Type B pancreatic cell (in vitro differentiated cells): ENCODE data around the gene RNF14. TPM values are rescaled to one million over a fixed set of nuclear protein-coding genes. Genes with fewer than 3 reads are reported as not detected.

Experiments used
- DNase-seq: peaks from one replicate; pipeline ENCODE4 v3.0.0; 2021; ENCODE audit warnings: mixed read lengths; ENCODE audit not compliant: unreplicated experiment; ENCODE audit errors: extremely low spot score
- H3K27ac Mint-ChIP-seq: 2 replicates; pipeline ENCODE4 v1.8.0; 2021; ENCODE audit warnings: mild to moderate bottlenecking, mixed read lengths
- H3K27me3 Mint-ChIP-seq: 2 replicates; pipeline ENCODE4 v1.8.0; 2021; ENCODE audit warnings: mixed read lengths
- H3K36me3 Mint-ChIP-seq: 2 replicates; pipeline ENCODE4 v1.8.0; 2021; ENCODE audit warnings: mixed read lengths
- H3K4me1 Mint-ChIP-seq: one replicate; pipeline ENCODE4 v1.8.0; 2021; ENCODE audit warnings: mixed read lengths; ENCODE audit not compliant: unreplicated experiment
- H3K4me3 Mint-ChIP-seq: 2 replicates; pipeline ENCODE4 v1.8.0; 2021; ENCODE audit warnings: mild to moderate bottlenecking, mixed read lengths
- H3K9me3 Mint-ChIP-seq: 2 replicates; pipeline ENCODE4 v1.8.0; 2021; ENCODE audit warnings: mixed read lengths
- total RNA-seq: library from RNA; stranded (reverse); gene quantifications from 2 replicates; pipeline ENCODE4 v1.2.1, GENCODE V29; 2021; ENCODE audit warnings: low replicate concordance
- TF ChIP-seq, protein P1 (sequence below): fragments of 200-600 bp; sonication (generic); conservative IDR thresholded peaks from 2 replicates; pipeline ENCODE4 v1.5.0; 2021; ENCODE audit warnings: antibody characterized with exemption, mild to moderate bottlenecking

The RNF14 gene
- total RNA-seq, 1 donor from 2014 or later, result 39.8 TPM

DNA sequence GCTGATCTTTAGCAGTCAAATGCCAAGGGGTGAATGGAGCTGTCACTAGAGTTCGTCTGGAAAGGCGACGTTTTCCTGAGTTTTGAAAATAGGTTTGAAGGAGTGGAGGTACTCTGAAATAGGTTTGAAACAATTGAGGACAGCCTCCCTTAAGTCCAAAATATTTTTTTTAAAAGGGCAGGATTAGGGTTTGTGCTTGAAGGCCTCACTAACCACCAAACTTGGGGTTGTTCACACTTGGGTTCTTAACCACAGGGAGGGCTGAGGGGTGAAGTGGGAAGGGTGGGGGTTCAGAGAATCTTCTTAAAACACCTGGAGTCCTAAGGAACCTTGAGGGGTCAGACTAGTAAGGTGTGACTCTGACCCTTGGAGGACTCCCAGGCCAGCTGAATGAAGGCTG is 7.4 kb upstream of the RNF14 start:
- peaks cover 4% of the 10 kb centered on the region for H3K27me3 Mint-ChIP-seq

DNA sequence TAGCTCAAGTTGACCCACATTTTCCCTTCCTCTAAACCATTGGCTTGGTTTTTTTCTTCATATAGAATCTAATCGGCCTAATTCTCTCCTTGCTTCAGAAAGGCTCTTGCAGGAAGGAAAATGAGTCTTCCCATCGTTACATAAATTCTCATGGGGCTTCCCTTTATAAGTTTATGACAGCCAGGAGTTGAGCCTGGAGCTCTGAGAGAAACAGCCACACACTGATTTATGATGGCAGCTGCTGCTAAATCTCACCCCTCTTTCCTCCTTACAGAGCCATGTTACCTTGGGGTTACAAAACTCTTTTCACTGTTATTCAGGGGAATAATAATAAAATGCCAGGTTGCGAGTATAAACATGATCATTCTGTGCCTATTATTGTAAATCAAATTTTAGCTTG is 5.2 kb upstream of the RNF14 start:
- no peak overlapping the region for H3K4me3 Mint-ChIP-seq
- TF ChIP-seq, protein P1, sequence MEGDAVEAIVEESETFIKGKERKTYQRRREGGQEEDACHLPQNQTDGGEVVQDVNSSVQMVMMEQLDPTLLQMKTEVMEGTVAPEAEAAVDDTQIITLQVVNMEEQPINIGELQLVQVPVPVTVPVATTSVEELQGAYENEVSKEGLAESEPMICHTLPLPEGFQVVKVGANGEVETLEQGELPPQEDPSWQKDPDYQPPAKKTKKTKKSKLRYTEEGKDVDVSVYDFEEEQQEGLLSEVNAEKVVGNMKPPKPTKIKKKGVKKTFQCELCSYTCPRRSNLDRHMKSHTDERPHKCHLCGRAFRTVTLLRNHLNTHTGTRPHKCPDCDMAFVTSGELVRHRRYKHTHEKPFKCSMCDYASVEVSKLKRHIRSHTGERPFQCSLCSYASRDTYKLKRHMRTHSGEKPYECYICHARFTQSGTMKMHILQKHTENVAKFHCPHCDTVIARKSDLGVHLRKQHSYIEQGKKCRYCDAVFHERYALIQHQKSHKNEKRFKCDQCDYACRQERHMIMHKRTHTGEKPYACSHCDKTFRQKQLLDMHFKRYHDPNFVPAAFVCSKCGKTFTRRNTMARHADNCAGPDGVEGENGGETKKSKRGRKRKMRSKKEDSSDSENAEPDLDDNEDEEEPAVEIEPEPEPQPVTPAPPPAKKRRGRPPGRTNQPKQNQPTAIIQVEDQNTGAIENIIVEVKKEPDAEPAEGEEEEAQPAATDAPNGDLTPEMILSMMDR, result no peak
- no peaks in the 10 kb centered on the region for H3K36me3 Mint-ChIP-seq
- DNase-seq, result no peak
- H3K27me3 Mint-ChIP-seq, result peaks cover 4% of the 10 kb centered on the region
- H3K4me1 Mint-ChIP-seq, result peaks cover 10% of the 10 kb centered on the region
- no peaks in the 10 kb centered on the region for H3K9me3 Mint-ChIP-seq
- no peak overlapping the region for H3K27ac Mint-ChIP-seq

More for the DNA sequence above, 7.4 kb upstream of the RNF14 start:
- H3K9me3 Mint-ChIP-seq, result no peaks in the 10 kb centered on the region
- H3K27ac Mint-ChIP-seq, result no peak overlapping the region
- peaks cover 10% of the 10 kb centered on the region for H3K4me1 Mint-ChIP-seq
- no peak overlapping the region for H3K4me3 Mint-ChIP-seq
- TF ChIP-seq, protein P1, result no peak
- H3K36me3 Mint-ChIP-seq, result no peaks in the 10 kb centered on the region
- DNase-seq, result no peak

DNA sequence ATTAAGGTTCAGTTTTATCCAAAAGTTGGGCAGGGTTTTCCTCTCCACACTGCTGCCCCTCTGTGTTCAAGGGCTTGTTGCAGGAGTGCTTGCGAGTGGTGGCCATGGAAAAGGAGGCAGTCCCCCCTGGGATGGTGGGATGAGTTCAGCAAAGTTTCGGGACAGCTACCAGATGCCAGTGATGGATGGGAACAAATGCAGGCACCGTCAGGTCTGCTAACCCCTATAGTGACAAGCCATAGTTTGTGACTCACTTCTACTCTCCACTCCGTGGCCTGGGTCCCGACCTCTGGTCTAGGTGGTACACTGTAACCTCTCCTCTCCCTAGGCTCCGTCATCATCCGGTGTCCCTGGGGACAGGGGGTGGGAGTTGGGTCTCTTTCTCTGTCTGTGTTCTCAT is 3.8 kb upstream of the RNF14 start:
- Mint-ChIP-seq H3K9me3 (no peaks in the 10 kb centered on the region), H3K4me3 (no peak overlapping the region), H3K36me3 (no peaks in the 10 kb centered on the region), H3K27me3 (no peaks in the 10 kb centered on the region), H3K27ac (no peak overlapping the region), H3K4me1 (peaks cover 16% of the 10 kb centered on the region)
- no peak for DNase-seq
- TF ChIP-seq, protein P1, result no peak

DNA sequence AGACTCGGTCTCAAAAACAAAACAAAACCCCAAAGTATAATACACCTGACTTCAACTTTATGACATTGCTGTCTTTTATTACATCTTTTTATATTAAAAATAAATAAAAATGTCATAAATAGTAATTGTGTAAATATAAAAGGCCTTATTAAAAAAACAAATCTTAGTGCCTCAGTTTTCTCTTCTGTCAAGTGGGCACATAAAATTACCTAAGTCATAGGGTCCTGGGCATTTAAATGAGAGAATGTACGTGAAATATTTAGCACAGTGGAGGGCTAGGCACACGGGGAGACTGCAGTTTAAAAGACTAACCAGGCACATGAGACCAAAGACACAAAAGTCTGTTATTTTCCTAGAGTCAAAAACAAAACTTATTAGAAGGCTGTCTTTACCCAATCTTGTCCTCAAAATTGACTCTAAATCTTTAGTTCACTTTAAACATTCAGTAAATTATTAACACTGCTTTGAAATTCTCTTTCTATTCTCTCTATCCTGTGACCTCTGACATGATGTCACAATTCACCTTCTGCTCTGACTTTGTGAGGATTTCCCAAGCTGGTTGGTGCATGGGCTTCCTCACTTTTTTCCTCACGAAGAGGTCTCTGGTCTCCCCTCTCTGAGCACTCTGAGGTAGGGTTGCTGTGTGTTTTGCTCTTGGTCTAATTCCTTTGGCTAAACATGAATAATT is 2.5 kb upstream of the RNF14 start:
- H3K4me3 Mint-ChIP-seq, result no peak overlapping the region
- H3K27ac Mint-ChIP-seq, result no peak overlapping the region
- TF ChIP-seq, protein P1, result no peak
- no peaks in the 10 kb centered on the region for H3K27me3 Mint-ChIP-seq
- no peaks in the 10 kb centered on the region for H3K9me3 Mint-ChIP-seq
- peaks cover 13% of the 10 kb centered on the region for H3K4me1 Mint-ChIP-seq
- DNase-seq, result no peak
- no peaks in the 10 kb centered on the region for H3K36me3 Mint-ChIP-seq

DNA sequence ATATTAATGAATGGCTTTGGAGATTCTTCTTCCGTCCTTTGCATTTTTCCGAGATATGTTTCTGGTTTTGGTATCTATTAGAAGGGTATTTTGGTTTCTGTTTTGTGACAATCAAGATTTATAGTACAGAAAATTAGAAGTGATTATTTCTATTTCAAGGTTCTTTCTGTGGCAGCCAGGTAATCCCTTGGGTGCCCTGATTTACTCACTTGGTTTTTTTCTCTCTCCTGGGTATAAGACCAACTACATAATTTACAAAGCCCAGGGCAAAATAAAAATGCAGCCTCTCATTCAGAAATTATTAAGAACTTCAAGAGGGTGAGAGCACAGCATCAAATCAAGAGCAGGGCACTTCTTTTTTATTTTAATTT is 2.0 kb upstream of the RNF14 start:
- DNase-seq, result no peak
- no peaks in the 10 kb centered on the region for H3K27me3 Mint-ChIP-seq
- peaks cover 13% of the 10 kb centered on the region for H3K4me1 Mint-ChIP-seq
- no peaks in the 10 kb centered on the region for H3K36me3 Mint-ChIP-seq
- H3K4me3 Mint-ChIP-seq, result no peak overlapping the region
- H3K27ac Mint-ChIP-seq, result no peak overlapping the region
- TF ChIP-seq, protein P1, result no peak
- no peaks in the 10 kb centered on the region for H3K9me3 Mint-ChIP-seq
